Stimulated activated CD8-positive, alpha-beta memory T cell treated with anti-CD3 and anti-CD28 coated beads, Interleukin-4, amount 100 ng/mL, for 1 hour (primary cell): ENCODE data around the gene RENBP.
A peak's percentile ranks its signal among the peaks of the same experiment; 100 is the strongest.

ENCODE experiments used
- DNase-seq, 2 donors: peaks; one replicate each; pipeline ENCODE4 v3.0.0-alpha.2; 2020; ENCODE audit warnings: low read depth in 2 of 2, low spot score in 1 of 2

Gene RENBP

GRCh38 chrX:153934148-153934761 lies 10.2 kb downstream of the RENBP start:
- DNase-seq = no peak

GRCh38 chrX:153933748-153934147 lies 10.7 kb downstream of the RENBP start:
- no peak for DNase-seq

GRCh38 chrX:153932220-153932915 lies 12.1 kb downstream of the RENBP start:
- no peak for DNase-seq

GRCh38 chrX:153931748-153932147 lies 12.7 kb downstream of the RENBP start:
- no peak for DNase-seq

- DNase-seq = no peak
Measured at GRCh38 chrX:153931151-153931550, 13.3 kb downstream of the RENBP start.

- DNase-seq = no peak
Measured at GRCh38 chrX:153930011-153930910, 14.2 kb downstream of the RENBP start.

- no peak for DNase-seq
Measured at GRCh38 chrX:153929576-153929975, 14.9 kb downstream of the RENBP start.

GRCh38 chrX:153928846-153929245 lies 15.6 kb downstream of the RENBP start:
- no peak for DNase-seq

- peak; percentile 80 to 83 for DNase-seq
Measured at GRCh38 chrX:153927922-153928760, 16.3 kb downstream of the RENBP start.

GRCh38 chrX:153927672-153927921 lies 16.8 kb downstream of the RENBP start:
- no peak for DNase-seq

GRCh38 chrX:153926858-153927671 lies 17.4 kb downstream of the RENBP start:
- peak; percentile 42 to 49 for DNase-seq

- DNase-seq = no peak
Measured at GRCh38 chrX:153926552-153926857, 17.9 kb downstream of the RENBP start.

GRCh38 chrX:153925739-153926551 lies 18.5 kb downstream of the RENBP start, which contains the start of gene ARHGAP4:
Gene ARHGAP4 (minus strand): TSS chrX:153926264. CDS start chrX:153926202, 62 bp downstream.
- no peak for DNase-seq

- DNase-seq = no peak
Measured at GRCh38 chrX:153925387-153925738, 19.1 kb downstream of the RENBP start.

GRCh38 chrX:153924149-153924861 lies 20.1 kb downstream of the RENBP start:
- DNase-seq = no peak

- DNase-seq = no peak
Measured at GRCh38 chrX:153922932-153923857, 21.2 kb downstream of the RENBP start.

- DNase-seq = no peak
Measured at GRCh38 chrX:153921511-153922446, 22.7 kb downstream of the RENBP start.
